Epithelial cell of esophagus (primary cell): ENCODE measurements around the gene TBC1D17.

Experiments
- DNase-seq: peaks from one replicate; pipeline ENCODE4 v3.0.0; 2010; ENCODE audit warnings: low read depth
- H3K4me3 ChIP-seq: 2 replicates; pipeline ENCODE4 v1.5.1; 2011; ENCODE audit warnings: mild to moderate bottlenecking, low read length, control low read depth
- TF ChIP-seq, protein P1 (sequence below): IDR thresholded peaks from 2 replicates; pipeline ENCODE4 v1.5.1; 2011; ENCODE audit warnings: low read depth, mild to moderate bottlenecking, low read length, control low read depth, inconsistent platforms; ENCODE audit not compliant: insufficient read depth; ENCODE audit errors: missing control alignments

TBC1D17 gene

DNA sequence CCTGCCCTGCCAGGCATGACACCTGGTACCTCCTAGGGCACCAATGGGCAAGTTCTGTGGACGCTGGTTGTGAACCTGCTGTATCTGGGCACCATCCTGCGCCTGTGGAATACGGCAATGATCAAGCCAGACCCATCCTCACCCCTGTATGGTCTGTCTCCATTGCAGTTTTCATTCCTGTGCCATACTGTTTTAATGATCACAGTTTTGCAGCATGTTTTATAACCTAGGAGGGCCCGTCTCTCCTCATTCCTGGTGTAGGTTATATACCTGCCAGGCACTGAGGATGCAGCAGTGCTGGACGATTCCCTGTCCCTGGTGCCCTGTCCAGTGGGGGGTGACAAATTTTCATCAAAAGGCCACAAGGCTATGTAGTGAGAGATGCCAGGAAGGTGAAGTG, 5.6 kb downstream of the TBC1D17 start:
- TF ChIP-seq, protein P1, sequence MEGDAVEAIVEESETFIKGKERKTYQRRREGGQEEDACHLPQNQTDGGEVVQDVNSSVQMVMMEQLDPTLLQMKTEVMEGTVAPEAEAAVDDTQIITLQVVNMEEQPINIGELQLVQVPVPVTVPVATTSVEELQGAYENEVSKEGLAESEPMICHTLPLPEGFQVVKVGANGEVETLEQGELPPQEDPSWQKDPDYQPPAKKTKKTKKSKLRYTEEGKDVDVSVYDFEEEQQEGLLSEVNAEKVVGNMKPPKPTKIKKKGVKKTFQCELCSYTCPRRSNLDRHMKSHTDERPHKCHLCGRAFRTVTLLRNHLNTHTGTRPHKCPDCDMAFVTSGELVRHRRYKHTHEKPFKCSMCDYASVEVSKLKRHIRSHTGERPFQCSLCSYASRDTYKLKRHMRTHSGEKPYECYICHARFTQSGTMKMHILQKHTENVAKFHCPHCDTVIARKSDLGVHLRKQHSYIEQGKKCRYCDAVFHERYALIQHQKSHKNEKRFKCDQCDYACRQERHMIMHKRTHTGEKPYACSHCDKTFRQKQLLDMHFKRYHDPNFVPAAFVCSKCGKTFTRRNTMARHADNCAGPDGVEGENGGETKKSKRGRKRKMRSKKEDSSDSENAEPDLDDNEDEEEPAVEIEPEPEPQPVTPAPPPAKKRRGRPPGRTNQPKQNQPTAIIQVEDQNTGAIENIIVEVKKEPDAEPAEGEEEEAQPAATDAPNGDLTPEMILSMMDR: no peak
- DNase-seq: no peak
- no peak overlapping the region for H3K4me3 ChIP-seq

DNA sequence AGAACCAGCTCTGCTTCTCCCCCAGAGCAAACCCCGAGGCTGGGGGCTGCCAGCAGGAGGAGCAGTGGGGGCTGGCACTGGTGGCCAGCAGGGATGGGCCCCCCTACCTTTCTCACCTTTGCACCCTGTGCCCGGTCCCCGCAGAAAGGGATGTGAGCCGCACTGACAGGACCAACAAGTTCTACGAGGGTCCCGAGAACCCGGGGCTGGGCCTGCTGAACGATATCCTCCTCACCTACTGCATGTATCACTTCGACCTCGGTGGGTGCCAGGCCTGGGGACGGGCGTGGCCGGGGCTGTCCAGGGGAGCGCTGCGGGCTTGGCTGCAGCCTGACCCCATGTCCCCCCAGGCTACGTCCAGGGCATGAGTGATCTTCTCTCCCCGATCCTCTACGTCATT, 6.6 kb downstream of the TBC1D17 start:
- DNase-seq: no peak
- H3K4me3 ChIP-seq: no peak overlapping the region
- TF ChIP-seq, protein P1: no peak

DNA sequence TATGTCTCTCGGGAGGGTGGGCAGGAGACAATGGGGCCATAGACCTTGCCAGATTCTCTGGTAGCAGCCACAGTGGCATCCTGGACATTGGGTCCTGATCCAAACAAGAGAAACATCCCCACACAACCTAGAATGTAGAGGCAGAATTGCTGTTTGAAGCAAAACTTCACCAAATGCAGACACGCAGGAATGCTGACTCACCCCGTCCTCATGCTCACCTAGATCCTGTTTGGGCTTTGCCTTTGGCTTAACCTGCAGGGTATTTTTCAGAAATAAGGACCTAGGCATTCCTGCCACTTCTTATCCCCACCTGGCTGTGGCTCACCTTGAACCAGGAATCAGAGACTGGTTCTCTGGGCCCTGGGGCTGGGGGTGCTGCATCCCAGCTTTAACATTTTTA, 7.3 kb downstream of the TBC1D17 start:
- TF ChIP-seq, protein P1: no peak
- H3K4me3 ChIP-seq: no peak overlapping the region
- DNase-seq: peak; percentile 43

DNA sequence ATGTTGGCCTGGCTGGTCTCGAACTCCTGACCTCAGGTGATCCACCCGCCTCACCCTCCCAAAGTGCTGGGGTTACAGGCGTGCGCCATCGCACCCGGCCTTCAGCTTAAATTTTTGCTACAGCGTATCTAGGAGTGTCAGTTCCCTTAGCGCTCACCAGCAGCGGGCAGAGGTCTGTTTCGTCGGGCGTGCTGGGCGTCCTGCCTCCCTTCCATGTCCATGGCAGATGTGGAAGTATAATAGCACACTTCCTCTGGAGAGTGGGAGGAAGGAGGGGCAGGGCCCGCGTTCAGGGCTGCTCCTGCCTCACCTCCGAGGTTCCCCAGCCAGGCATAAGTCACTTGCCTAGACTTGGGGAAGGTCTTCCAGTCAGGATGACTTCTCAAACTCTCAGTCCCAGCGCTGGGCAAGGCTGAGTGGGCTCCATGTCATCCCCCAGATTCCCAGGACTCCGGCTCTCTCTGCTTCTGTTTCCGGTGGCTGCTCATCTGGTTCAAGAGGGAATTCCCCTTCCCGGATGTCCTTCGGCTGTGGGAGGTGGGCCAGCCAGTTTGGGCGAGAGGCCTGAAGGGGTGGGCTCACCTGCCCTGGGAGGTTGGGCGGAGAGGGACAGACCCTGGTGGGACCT, 9.6 kb downstream of the TBC1D17 start:
- no peak overlapping the region for H3K4me3 ChIP-seq
- DNase-seq: no peak
- TF ChIP-seq, protein P1: no peak

DNA sequence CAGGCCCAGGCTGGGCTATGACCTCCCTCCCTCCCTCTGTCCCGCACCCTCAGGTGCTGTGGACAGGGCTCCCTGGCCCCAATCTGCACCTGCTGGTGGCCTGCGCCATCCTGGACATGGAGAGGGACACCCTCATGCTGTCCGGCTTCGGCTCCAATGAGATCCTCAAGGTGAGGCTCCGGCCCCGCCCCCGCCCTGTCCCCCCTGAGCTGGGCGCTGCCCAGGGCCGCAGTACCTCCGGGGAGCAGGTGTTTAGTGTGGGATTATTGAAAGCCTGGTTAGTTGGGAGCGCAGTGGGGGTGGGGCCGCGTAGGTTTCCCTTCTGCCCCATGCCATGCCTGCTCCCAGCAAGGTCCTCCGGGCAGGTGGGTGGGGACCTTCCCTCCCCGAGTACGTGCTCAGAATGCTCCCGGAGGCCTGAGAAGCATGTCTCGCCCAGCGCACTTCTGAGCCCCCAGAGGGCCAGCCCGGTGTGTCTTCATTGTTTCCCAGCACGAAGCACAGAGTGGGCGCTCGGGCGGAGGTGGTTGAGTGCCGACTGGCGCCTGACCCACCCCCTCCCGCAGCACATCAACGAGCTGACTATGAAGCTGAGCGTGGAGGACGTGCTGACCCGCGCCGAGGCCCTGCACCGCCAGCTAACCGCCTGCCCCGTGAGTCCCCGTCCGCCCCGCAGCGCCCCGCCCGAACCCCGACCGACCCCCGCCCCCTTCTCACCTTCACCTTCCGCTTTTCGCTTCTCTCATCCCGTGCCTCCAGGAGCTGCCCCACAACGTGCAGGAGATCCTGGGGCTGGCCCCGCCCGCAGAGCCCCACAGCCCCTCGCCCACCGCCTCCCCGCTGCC, 10.4 kb downstream of the TBC1D17 start:
- TF ChIP-seq, protein P1: no peak
- no peak for DNase-seq
- no peak overlapping the region for H3K4me3 ChIP-seq

DNA sequence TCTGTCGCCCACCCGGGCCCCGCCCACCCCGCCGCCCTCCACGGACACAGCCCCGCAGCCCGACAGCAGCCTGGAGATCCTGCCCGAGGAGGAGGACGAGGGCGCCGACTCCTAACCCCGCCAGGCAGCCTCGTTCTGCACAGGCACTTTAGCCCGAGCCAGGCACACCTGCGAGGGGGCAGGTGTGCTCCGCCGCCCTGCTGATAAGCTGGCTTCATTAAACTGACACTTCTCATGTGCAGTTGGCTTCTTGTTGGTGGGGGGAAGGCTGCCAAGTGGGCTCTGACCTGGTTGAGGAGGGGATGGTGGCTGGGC, 11.0 kb downstream of the TBC1D17 start:
- no peak overlapping the region for H3K4me3 ChIP-seq
- TF ChIP-seq, protein P1: no peak
- no peak for DNase-seq
